GM18907 (cell line): ENCODE measurements around the gene BRK1.
"Not testable (repeated sequence)": the region's sequence is repeated elsewhere in the genome, so short reads cannot be mapped to it uniquely, and the experiment has no call there.

Source experiments
- ATAC-seq: cut with Tn5 transposase; IDR thresholded peaks from one replicate; pipeline ENCODE4 v1.9.1; 2021; ENCODE audit warnings: mild to moderate bottlenecking, moderate library complexity; ENCODE audit not compliant: unreplicated experiment

The BRK1 gene

GRCh38 chr3:10115326-10116137, at the start of gene BRK1:
TSS of gene BRK1 (plus strand) at chr3:10115675. CDS start at chr3:10115702, 27 bp downstream.
- ATAC-seq: peak; percentile 96

GRCh38 chr3:10070077-10070476, 45.4 kb upstream of the BRK1 start:
- ATAC-seq: not testable (repeated sequence)

DNA sequence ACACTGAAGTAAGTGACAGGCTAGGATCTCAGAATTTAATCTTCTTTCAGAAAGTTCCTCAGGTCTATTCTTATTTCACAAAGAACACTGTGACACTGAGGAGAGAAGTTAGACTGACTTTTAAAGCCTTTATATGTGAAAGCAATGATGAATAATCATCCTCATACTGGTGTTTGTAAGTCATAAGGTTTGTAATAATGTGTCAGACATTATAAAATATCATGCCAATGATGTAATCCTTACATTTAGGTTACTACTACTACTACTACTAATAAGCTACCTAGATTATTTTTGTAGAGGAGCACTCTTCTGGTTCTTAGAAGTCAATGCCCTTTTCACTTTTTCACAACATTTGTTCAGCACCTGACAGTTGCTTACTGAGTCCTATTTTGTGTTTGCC, 40.8 kb upstream of the BRK1 start:
- no peak for ATAC-seq

DNA sequence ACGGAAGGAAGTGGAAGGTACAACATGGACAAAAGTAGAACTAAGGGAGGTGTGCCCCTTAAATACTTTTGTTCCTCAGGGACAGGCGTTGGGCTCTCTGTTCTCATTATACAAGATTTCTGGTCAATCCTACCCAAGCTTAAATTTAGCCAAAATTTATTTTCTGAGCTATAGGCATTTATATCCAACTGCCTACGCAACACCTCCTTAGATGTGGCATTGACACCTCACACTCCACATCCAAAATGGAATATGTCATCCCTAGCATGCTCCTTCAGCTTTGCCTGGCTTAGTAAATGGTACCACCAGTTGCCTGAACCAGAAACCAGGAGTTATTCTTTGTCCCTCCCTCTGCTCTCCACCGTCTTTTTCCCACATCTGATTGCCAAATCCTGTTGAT, 33.6 kb upstream of the BRK1 start:
- no peak for ATAC-seq

- no peak for ATAC-seq
These were observed 29.7 kb upstream of the BRK1 start for GRCh38 chr3:10085738-10086137.

GRCh38 chr3:10088256-10088655, 27.2 kb upstream of the BRK1 start:
- ATAC-seq: no peak

DNA sequence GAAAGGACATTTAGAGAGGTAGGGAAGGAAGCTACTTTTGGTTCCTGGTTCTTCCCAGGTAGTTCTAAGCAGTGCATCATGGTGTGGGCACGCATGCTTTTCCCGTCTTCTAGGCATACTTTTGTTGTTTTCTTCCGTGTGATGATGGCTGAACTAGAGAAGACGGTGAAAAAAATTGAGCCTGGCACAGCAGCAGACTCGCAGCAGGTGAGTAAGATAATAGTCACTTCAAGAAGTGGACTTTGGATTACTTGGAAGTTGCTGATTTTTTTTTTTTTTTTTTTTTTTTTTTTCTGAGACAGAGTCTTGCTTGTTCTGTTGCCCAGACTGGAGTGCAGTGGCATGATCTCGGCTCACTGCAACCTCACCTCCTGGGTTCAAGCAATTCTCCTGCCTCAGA, 25.3 kb upstream of the BRK1 start:
- ATAC-seq: no peak

DNA sequence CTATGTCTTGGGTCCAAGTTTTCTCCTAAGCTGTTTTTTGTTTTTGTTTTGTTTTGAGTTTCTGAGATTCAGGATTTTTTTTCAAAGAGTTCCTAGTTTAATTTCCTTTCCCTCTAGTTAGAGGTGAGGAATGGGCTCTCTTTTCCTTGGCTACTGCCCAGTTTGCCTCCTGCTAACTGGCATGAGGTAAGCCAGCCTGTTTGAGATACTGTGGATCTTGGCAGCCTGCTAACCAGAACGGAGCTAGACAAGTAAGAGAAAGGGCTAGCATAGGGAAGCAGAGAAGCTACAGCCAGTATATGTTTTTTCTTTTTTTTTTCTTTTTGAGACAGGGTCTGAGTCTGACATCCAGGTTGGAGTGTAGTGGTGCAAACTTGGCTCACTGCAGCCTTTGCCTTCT, 24.7 kb upstream of the BRK1 start:
- not testable (repeated sequence) for ATAC-seq

DNA sequence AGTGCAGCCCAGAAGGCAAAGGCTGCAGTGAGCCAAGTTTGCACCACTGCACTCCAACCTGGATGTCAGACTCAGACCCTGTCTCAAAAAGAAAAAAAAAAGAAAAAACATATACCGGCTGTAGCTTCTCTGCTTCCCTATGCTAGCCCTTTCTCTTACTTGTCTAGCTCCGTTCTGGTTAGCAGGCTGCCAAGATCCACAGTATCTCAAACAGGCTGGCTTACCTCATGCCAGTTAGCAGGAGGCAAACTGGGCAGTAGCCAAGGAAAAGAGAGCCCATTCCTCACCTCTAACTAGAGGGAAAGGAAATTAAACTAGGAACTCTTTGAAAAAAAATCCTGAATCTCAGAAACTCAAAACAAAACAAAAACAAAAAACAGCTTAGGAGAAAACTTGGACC, 24.1 kb upstream of the BRK1 start:
- ATAC-seq: not testable (repeated sequence)

GRCh38 chr3:10093678-10094077, 21.8 kb upstream of the BRK1 start:
- ATAC-seq: no peak

DNA sequence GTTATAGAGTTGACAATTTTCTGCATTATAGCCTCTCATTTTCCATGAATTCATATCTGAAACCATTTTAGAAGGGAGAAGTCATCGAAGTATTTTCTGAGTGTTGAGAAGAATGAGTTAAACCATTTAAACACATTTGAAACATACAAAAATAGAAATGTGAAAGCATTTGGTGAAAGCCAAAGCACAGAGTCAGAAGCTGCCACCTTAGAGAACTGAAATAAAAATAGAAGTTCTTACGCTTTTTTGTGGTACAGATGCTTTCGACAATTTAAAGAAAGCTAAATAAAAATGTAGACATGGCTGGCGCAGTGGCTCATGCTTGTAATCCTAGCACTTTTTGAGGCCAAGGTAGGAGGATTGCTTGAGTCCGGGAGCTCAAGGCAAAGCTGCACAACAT, 16.4 kb upstream of the BRK1 start:
- ATAC-seq: no peak

DNA sequence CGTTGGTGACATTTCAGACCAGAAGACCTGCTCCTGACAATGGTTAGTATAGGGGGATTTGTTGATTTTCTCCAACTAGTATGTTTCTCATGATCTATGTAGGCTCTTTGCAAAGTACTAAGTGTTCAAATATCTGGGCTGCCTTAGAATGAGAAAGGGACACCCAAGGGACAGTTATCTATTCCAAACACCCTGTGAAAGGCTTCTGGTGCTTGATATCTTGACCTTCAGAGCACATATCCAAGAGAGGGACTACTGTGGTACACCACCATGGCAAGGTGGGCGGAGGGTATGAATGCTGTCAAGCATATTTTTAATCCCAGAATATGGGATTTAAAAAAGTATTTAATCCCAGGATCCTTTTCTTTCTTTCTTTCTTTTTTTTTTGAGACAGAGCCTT, 8.6 kb upstream of the BRK1 start:
- no peak for ATAC-seq

- ATAC-seq: no peak
These were observed 7.4 kb upstream of the BRK1 start, which contains the start of gene FANCD2OS for GRCh38 chr3:10108091-10108490. TSS of gene FANCD2OS (minus strand) at chr3:10108255. CDS start at chr3:10104774, 3,481 bp downstream.

- no peak for ATAC-seq
These were observed 624 bp downstream of the BRK1 start for GRCh38 chr3:10116138-10116460.

DNA sequence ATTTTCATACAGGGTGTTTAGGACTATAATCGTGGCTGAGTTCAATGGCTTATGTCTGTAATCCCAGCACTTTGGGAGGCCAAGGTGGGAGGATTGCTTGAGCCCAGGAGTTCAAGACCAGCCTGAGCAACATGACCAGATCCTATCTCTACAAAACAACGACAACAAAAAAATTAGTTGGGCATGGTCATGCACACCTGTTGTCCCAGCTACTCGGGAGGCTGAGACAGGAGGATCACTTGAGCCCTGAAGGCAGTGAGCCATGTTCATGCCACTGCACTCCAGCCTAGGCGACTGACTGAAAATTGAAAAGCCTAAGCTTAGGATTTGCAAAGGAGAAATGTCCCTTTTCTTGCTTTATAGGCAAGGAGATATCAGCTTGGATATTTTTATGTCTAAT, 1.5 kb downstream of the BRK1 start:
- ATAC-seq: no peak

DNA sequence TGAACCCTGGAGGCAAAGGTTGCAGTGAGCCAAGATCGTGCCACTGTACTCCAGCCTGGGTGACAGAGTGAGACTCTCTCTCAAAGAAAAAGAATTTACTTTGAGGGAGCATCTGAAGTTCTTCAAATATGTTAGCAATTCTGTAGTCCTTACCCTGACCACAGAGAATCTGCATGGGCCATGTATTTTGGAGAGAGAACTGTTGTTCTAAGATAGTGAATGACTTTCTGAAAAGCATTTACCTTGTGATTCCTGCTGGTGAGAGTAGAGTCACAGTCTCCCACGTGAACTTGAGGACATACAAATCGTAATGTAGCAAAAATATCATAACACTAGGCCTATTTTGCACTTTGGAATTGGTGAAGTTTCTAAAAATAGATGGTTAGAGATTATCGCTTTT, 3.9 kb downstream of the BRK1 start:
- no peak for ATAC-seq

GRCh38 chr3:10121064-10121463, 5.6 kb downstream of the BRK1 start:
- ATAC-seq: no peak

- no peak for ATAC-seq
These were observed 7.2 kb downstream of the BRK1 start for GRCh38 chr3:10122724-10123123.

DNA sequence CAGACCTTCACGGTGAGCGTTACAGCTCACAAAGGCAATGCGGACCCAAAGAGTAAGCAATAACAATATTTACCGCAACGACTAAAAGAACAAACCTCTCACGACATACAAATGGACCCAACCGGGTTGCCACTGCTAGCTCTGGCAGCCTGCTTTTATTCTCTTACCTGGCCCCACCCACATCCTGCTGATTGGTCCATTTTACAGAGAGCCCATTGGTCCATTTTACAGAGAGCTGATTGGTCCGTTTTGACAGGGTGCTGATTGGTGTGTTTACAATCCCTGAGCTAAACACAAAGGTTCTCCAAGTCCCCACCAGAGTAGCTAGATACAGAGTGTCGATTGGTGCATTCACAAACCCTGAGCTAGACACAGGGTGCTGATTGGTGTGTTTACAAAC, 20.4 kb downstream of the BRK1 start:
- ATAC-seq: not testable (repeated sequence)

DNA sequence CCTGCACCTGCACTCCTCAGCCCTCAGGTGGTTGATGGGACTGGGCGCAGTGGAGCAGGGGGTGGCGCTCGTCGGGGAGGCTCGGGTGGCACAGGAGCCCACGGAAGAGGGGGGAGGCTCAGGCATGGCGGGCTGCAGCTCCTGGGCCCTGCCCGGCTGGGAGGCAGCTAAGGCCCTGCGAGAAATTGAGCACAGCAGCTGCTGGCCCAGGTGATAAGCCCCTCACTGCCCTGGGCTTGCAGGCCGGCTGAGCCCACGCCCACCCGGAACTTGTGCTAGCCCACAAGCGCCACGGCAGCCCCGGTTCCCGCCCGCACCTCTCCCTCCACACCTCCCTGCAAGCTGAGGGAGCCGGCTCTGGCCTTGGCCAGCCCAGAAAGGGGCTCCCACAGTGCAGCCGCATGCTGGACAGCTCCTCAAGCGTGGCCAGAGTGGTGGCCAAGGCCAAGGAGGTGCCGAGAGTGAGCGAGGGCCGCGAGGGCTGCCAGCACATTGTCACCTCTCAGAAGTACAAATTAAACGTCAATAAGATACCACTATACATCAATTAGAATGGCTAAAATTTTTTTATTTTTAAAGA, 21.0 kb downstream of the BRK1 start:
- no peak for ATAC-seq

GRCh38 chr3:10137178-10137577, 21.7 kb downstream of the BRK1 start:
- no peak for ATAC-seq

DNA sequence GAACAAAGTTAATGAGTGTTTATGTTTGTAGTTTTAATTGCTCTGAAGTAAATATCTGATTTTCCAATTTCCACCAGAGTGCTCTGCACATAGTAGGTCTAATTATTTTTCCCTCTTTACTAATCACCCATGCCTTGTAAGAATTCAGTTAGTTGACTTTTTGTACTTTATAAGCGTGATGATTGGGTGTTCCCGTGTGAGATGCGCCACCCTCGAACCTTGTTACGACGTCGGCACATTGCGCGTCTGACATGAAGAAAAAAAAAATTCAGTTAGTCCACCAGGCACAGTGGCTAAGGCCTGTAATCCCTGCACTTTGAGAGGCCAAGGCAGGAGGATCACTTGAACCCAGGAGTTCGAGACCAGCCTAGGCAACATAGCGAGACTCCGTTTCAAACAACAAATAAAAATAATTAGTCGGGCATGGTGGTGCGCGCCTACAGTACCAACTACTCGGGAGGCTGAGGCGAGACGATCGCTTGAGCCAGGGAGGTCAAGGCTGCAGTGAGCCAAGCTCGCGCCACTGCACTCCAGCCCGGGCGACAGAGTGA, 25.6 kb downstream of the BRK1 start:
- no peak for ATAC-seq
